SH-SY5Y (cell line): ENCODE data around the gene ICE2.

Source experiments
- GATA2 ChIP-seq: IDR thresholded peaks from 2 replicates; pipeline ENCODE4 v1.6.1; 2011; ENCODE audit warnings: mild to moderate bottlenecking, low read depth, low read length
- GATA3 ChIP-seq: IDR thresholded peaks from 2 replicates; pipeline ENCODE4 v1.6.1; 2011; ENCODE audit warnings: low read depth, mild to moderate bottlenecking, low read length, moderate library complexity

DNA sequence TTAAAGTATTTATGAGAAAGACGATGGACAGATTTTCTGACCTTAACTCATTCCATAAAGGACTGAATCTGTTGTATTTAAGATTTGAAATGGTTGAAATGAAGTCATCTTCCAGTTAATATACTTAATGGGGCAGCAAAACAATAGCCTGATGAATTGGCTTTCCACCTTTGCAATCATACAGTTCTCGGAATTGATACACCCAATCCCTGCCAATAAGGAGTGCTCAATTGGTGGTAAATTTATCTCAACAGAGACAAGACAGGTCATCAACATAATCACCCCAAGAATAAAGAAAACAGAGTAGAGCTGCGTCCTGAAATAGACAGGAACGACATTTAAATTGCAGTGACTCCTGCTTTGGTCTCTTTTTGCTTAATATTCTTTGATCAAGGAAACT is 92.3 kb downstream of the ICE2 start:
- no peak for TF ChIP-seq GATA2
- no peak for TF ChIP-seq GATA3
